Mammary epithelial cell (primary cell): ENCODE results near the gene PRSS35.

Experiments
- EZH2 ChIP-seq: IDR thresholded peaks from 2 replicates; pipeline ENCODE4 v1.6.1; 2012; ENCODE audit warnings: low read length, inconsistent platforms, borderline replicate concordance
- TF ChIP-seq, protein P1 (sequence below), 2 donors: IDR thresholded peaks in 1 of 2; conservative IDR thresholded peaks in 1 of 2; 2 replicates each; pipeline ENCODE4 v1.5.1; 2011 to 2012; ENCODE audit warnings: inconsistent platforms in 2 of 2, low read length in 2 of 2, mild to moderate bottlenecking in 2 of 2, control low read depth in 1 of 2, low read depth in 1 of 2; ENCODE audit not compliant: insufficient read depth in 1 of 2; ENCODE audit errors: extremely low read depth in 1 of 2

GRCh38 chr6:83505356-83505755, 7.0 kb upstream of the PRSS35 start:
- TF ChIP-seq EZH2, result no peak
- TF ChIP-seq, protein P1, sequence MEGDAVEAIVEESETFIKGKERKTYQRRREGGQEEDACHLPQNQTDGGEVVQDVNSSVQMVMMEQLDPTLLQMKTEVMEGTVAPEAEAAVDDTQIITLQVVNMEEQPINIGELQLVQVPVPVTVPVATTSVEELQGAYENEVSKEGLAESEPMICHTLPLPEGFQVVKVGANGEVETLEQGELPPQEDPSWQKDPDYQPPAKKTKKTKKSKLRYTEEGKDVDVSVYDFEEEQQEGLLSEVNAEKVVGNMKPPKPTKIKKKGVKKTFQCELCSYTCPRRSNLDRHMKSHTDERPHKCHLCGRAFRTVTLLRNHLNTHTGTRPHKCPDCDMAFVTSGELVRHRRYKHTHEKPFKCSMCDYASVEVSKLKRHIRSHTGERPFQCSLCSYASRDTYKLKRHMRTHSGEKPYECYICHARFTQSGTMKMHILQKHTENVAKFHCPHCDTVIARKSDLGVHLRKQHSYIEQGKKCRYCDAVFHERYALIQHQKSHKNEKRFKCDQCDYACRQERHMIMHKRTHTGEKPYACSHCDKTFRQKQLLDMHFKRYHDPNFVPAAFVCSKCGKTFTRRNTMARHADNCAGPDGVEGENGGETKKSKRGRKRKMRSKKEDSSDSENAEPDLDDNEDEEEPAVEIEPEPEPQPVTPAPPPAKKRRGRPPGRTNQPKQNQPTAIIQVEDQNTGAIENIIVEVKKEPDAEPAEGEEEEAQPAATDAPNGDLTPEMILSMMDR (conservative IDR thresholded peaks at IDR 0.05 in 1 of 2, IDR thresholded peaks at IDR 0.05 in 1 of 2; ENCODE audit: extremely low read depth in 1 of 2, insufficient read depth in 1 of 2, low read depth in 1 of 2, low read length in 2 of 2), result no peak
